Activated CD4-positive, alpha-beta memory T cell treated with anti-CD3 and anti-CD28 coated beads, Interleukin-2, amount 10 ng/mL, durations not matched to agents 7 days and 5 days (primary cell): ENCODE results near the gene OR10H4. TPM values are rescaled to one million over a fixed set of nuclear protein-coding genes. Genes with fewer than 3 reads are reported as not detected.
"Not testable (repeated sequence)": the region's sequence is repeated elsewhere in the genome, so short reads cannot be mapped to it uniquely, and the experiment has no call there.

Source experiments
- CTCF ChIA-PET: fragments of 350-600 bp; sonication (Branson Sonifier 250); formaldehyde crosslinking; loops from one replicate; lab custom pipeline; 2021; ENCODE audit warnings: antibody characterized with exemption, inconsistent platforms; lab: Charles Lee
- POLR2A ChIA-PET: fragments of 350-600 bp; sonication (Branson Sonifier 250); formaldehyde crosslinking; loops from one replicate; lab custom pipeline; 2021; ENCODE audit warnings: antibody characterized with exemption; lab: Charles Lee
- DNase-seq: peaks from one replicate; pipeline ENCODE4 v3.0.0-alpha.2; 2020
- H3K27ac Mint-ChIP-seq: one replicate; pipeline ENCODE4 v1.8.0; 2021; ENCODE audit warnings: mild to moderate bottlenecking, mixed read lengths
- H3K27me3 Mint-ChIP-seq: one replicate; pipeline ENCODE4 v1.8.0; 2021; ENCODE audit warnings: mixed read lengths
- H3K36me3 Mint-ChIP-seq: one replicate; pipeline ENCODE4 v1.8.0; 2021; ENCODE audit warnings: low read depth, mixed read lengths
- H3K4me1 Mint-ChIP-seq: one replicate; pipeline ENCODE4 v1.8.0; 2021; ENCODE audit warnings: mixed read lengths
- H3K4me3 Mint-ChIP-seq: one replicate; pipeline ENCODE4 v1.8.0; 2021; ENCODE audit warnings: mild to moderate bottlenecking, mixed read lengths
- H3K9me3 Mint-ChIP-seq: one replicate; pipeline ENCODE4 v1.8.0; 2021; ENCODE audit warnings: mixed read lengths
- total RNA-seq, 2 experiments: library from RNA; stranded (reverse); gene quantifications; one replicate each; pipeline ENCODE4 v1.2.3, GENCODE V29; 2021

Gene OR10H4
- total RNA-seq, 2 experiments from 2014 or later, result not detected

DNA sequence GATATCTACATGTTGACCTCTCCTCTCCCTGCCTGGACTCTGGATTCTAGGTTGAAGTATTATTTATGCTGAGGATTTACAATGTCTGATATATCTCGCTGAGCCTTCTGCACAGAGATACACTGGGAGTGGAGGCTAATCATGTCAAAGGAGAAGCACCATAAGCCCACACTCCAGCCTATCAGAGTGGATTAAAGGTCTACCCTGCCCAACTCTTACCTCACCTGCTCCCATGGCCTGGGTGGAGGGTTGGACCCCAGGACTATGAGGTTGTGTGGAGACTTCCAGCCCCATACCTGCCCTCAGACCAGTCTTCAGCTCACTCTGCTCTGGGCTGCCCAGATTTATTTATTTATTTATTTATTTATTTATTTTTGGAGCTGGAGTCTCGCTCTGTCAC lies 15.4 kb downstream of the OR10H4 start:
- CTCF ChIA-PET, result no interaction called here
- no peaks in the 10 kb centered on the region for H3K36me3 Mint-ChIP-seq
- no peak overlapping the region for H3K4me3 Mint-ChIP-seq
- POLR2A ChIA-PET, result no interaction called here
- H3K9me3 Mint-ChIP-seq, result no peaks in the 10 kb centered on the region
- H3K27me3 Mint-ChIP-seq, result no peaks in the 10 kb centered on the region
- no peak overlapping the region for H3K27ac Mint-ChIP-seq
- no peaks in the 10 kb centered on the region for H3K4me1 Mint-ChIP-seq
- DNase-seq, result no peak

- H3K4me1 Mint-ChIP-seq, result no peaks in the 10 kb centered on the region
- DNase-seq, result no peak
- peaks cover 10% of the 10 kb centered on the region for H3K27me3 Mint-ChIP-seq
- H3K4me3 Mint-ChIP-seq, result no peak overlapping the region
- H3K27ac Mint-ChIP-seq, result no peak overlapping the region
- POLR2A ChIA-PET, result no interaction called here
- no peaks in the 10 kb centered on the region for H3K9me3 Mint-ChIP-seq
- no peaks in the 10 kb centered on the region for H3K36me3 Mint-ChIP-seq
- CTCF ChIA-PET, result no interaction called here
These were observed 22.5 kb downstream of the OR10H4 start for GRCh38 chr19:15971224-15971780.

DNA sequence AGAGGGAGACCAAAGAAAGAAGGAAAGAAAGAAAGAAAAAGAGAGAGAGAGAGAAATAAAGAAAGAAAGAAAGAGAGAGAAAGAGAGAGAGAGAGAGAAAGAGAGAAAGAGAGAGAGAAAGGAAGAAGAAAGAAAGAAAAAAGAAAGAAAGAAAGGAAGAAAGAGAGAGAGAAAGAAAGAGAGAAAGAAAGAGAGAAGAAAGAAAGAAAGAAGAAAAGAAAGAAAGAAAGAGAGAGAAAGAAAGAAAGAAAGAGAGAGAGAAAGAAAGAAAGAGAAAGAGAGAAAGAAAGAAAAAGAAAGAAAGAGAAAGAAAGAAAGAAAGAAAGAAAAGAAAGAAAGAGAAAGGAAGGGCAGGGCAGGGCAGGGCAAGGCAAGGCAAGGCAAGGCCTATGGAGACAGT lies 23.2 kb downstream of the OR10H4 start:
- H3K4me3 Mint-ChIP-seq, CTCF ChIA-PET, H3K36me3 Mint-ChIP-seq, DNase-seq, H3K4me1 Mint-ChIP-seq, H3K27ac Mint-ChIP-seq, H3K9me3 Mint-ChIP-seq, POLR2A ChIA-PET: not testable (repeated sequence)
- H3K27me3 Mint-ChIP-seq, result peaks cover 10% of the 10 kb centered on the region

GRCh38 chr19:15974856-15975255 lies 26.0 kb downstream of the OR10H4 start:
- Mint-ChIP-seq H3K9me3 (no peaks in the 10 kb centered on the region), H3K4me3 (no peak overlapping the region), H3K36me3 (no peaks in the 10 kb centered on the region), H3K27me3 (peaks cover 12% of the 10 kb centered on the region), H3K4me1 (no peaks in the 10 kb centered on the region), H3K27ac (no peak overlapping the region)
- DNase-seq, result no peak
- ChIA-PET POLR2A (no interaction called here), CTCF (no interaction called here)

DNA sequence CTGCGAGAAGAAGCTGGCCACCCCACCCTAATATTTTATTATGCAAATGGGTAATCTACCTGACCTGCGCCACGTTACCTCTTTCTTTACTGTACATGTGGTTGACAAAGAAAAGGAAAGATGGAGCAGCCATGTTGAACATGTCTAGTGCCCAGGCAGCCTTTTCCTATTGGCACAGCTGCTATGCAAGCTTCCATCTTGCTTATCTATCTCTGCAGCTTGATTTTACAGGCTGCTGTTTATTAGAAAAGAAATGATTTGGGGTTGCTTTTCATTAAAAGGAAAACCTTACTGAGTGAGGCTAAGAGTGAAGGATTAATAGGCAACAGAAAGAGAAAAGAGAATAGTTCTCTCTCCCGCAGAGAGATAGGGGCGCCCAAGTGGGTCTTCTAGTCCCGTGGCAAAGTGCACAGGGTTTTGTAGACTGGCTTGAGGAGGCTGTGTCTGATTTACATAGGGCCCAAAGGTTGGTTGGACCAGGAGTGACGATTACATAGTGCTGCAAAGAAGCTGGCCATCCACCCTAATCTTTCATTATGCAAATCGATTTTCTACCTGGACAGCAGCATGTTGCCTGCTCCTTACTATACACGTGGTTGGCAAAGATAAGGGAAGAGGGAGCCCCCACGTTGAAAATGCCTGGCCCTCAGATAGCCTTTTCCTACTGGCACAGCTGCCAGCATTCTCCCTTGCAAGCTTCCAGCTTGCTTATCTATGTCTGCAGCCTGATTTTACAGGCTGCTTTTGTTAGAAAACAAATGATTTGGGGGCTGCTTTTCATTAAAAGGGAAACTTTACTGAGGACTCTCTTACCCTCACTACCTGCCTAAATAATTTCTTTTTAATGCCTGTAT lies 28.3 kb downstream of the OR10H4 start:
- Mint-ChIP-seq H3K4me1 (no peaks in the 10 kb centered on the region), H3K36me3 (no peaks in the 10 kb centered on the region), H3K27ac (no peak overlapping the region), H3K27me3 (peaks cover 7% of the 10 kb centered on the region), H3K9me3 (no peaks in the 10 kb centered on the region), H3K4me3 (no peak overlapping the region)
- no peak for DNase-seq
- ChIA-PET CTCF (no interaction called here), POLR2A (no interaction called here)

GRCh38 chr19:15977690-15978089 lies 28.9 kb downstream of the OR10H4 start:
- no peak overlapping the region for H3K4me3 Mint-ChIP-seq
- no peaks in the 10 kb centered on the region for H3K36me3 Mint-ChIP-seq
- H3K27ac Mint-ChIP-seq, result no peak overlapping the region
- CTCF ChIA-PET, result no interaction called here
- H3K9me3 Mint-ChIP-seq, result peaks cover under 1% of the 10 kb centered on the region
- POLR2A ChIA-PET, result no interaction called here
- DNase-seq, result no peak
- no peaks in the 10 kb centered on the region for H3K4me1 Mint-ChIP-seq
- H3K27me3 Mint-ChIP-seq, result peaks cover 3% of the 10 kb centered on the region

GRCh38 chr19:15979293-15979692 lies 30.5 kb downstream of the OR10H4 start:
- no peak overlapping the region for H3K27ac Mint-ChIP-seq
- ChIA-PET POLR2A (no interaction called here), CTCF (no interaction called here)
- DNase-seq, result no peak
- peaks cover 5% of the 10 kb centered on the region for H3K9me3 Mint-ChIP-seq
- H3K4me1 Mint-ChIP-seq, result no peaks in the 10 kb centered on the region
- no peaks in the 10 kb centered on the region for H3K36me3 Mint-ChIP-seq
- no peak overlapping the region for H3K4me3 Mint-ChIP-seq
- H3K27me3 Mint-ChIP-seq, result peaks cover 9% of the 10 kb centered on the region

- H3K4me1 Mint-ChIP-seq, H3K27ac Mint-ChIP-seq, H3K36me3 Mint-ChIP-seq, H3K4me3 Mint-ChIP-seq, H3K9me3 Mint-ChIP-seq, POLR2A ChIA-PET, DNase-seq: not testable (repeated sequence)
- H3K27me3 Mint-ChIP-seq, result peaks cover 20% of the 10 kb centered on the region
- CTCF ChIA-PET, result interaction anchor here (0.7 kb wide), 1 partner anchor 1430 kb away, joined by 6 read pairs; no protein-coding TSS in a partner anchor
These were observed 37.0 kb downstream of the OR10H4 start for GRCh38 chr19:15985831-15986230.

GRCh38 chr19:15986701-15987100 lies 37.9 kb downstream of the OR10H4 start:
- Mint-ChIP-seq H3K4me1 (no peaks in the 10 kb centered on the region), H3K27ac (no peak overlapping the region), H3K4me3 (no peak overlapping the region), H3K27me3 (peaks cover 28% of the 10 kb centered on the region), H3K36me3 (no peaks in the 10 kb centered on the region), H3K9me3 (peaks cover 5% of the 10 kb centered on the region)
- CTCF ChIA-PET, result no interaction called here
- POLR2A ChIA-PET, result no interaction called here
- DNase-seq, result no peak

DNA sequence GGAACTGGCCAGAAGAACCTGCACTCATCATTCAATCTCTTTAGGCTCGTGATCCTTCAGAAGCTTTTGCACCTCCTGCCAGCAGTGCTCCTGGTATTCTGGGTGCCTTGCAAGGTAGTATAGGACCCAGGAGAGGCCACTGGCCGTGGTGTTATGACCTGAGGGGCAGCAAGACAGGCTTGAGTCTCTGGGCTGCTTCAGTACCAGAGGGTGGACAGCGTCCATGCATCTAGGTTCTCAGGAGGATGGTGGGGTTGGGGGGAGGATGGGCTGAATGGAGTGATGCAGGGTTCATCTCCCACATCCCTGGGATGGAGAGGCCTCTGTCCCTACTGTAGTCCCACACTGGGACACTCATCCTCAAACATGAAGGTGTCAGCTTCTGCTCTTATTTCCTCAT lies 41.1 kb downstream of the OR10H4 start:
- Mint-ChIP-seq H3K4me3 (no peak overlapping the region), H3K27ac (no peak overlapping the region), H3K36me3 (no peaks in the 10 kb centered on the region), H3K27me3 (peaks cover 27% of the 10 kb centered on the region), H3K9me3 (no peaks in the 10 kb centered on the region), H3K4me1 (no peaks in the 10 kb centered on the region)
- CTCF ChIA-PET, result no interaction called here
- no peak for DNase-seq
- POLR2A ChIA-PET, result no interaction called here

DNA sequence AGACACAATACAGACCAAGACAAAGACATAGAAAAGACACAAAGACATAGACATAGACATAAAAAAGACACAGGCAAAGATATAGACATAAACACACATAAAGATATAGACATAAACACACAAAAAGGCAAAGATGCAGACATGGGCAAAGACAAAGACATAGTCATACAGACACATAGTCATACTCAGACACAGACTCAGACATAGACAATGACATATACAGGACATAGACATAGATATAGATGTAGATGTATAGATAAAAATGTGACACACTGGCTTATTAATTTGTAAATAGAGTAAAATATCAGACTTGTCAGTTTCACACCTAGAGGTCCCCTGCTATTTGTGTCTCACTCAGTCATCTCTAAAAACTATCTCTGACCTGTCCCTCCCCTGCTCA lies 42.8 kb downstream of the OR10H4 start:
- Mint-ChIP-seq H3K4me3 (no peak overlapping the region), H3K27ac (no peak overlapping the region), H3K36me3 (no peaks in the 10 kb centered on the region), H3K27me3 (peaks cover 25% of the 10 kb centered on the region), H3K4me1 (no peaks in the 10 kb centered on the region), H3K9me3 (peaks cover 4% of the 10 kb centered on the region)
- DNase-seq, result no peak
- CTCF ChIA-PET, result no interaction called here
- POLR2A ChIA-PET, result no interaction called here

DNA sequence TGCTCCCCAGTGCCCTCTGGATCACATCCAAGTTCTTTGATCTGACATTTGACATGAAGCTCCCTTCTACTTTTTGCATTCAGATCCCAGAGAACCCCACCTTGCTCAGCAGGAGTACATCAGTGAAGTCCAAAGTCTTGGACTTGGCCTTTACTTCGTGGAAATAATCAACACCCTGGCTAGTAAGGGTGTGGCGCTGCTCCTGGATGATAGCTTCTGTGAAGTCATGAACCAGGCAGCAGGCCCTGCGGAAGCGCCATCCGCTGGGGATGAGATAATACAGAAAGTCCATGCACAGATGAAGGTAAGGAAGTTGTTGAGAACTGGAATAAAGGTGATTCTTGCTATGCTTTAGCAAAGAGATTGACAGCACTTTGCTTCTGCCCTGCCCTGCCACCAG lies 43.2 kb downstream of the OR10H4 start:
- Mint-ChIP-seq H3K27me3 (peaks cover 23% of the 10 kb centered on the region), H3K36me3 (no peaks in the 10 kb centered on the region), H3K27ac (no peak overlapping the region), H3K4me1 (no peaks in the 10 kb centered on the region), H3K4me3 (no peak overlapping the region), H3K9me3 (peaks cover 6% of the 10 kb centered on the region)
- no peak for DNase-seq
- POLR2A ChIA-PET, result no interaction called here
- CTCF ChIA-PET, result no interaction called here

- Mint-ChIP-seq H3K4me3 (no peak overlapping the region), H3K27me3 (peaks cover 13% of the 10 kb centered on the region), H3K27ac (no peak overlapping the region), H3K36me3 (no peaks in the 10 kb centered on the region), H3K9me3 (peaks cover 6% of the 10 kb centered on the region), H3K4me1 (peaks cover 3% of the 10 kb centered on the region)
- ChIA-PET POLR2A (no interaction called here), CTCF (interaction anchor here (1.2 kb wide), 1 partner anchor 46 kb away, joined by 3 read pairs; no protein-coding TSS in a partner anchor)
- no peak for DNase-seq
These were observed 46.7 kb downstream of the OR10H4 start for GRCh38 chr19:15995536-15995935.

DNA sequence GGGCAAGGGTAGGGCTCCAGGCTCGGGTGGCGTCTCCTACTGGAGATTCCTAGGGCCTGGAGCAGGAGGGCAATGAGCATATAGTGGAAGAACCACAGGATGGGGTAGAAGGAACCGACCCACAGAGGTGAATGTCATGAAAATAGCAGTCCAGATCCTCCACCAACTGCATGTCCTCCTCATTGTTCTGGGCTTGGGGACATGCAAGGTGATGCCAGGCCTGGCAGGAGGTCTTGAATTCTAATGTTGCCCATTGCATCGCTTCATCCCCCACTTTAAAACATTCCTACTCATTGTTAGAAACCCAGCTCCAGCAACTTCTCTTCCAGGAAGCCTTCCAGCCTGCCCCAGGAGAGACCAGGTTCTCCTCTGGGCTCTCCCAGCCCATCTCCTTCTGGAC lies 49.4 kb downstream of the OR10H4 start:
- Mint-ChIP-seq H3K27ac (no peak overlapping the region), H3K4me3 (no peak overlapping the region), H3K36me3 (no peaks in the 10 kb centered on the region), H3K9me3 (peaks cover 6% of the 10 kb centered on the region), H3K27me3 (no peaks in the 10 kb centered on the region), H3K4me1 (peaks cover 27% of the 10 kb centered on the region)
- ChIA-PET CTCF (no interaction called here), POLR2A (no interaction called here)
- no peak for DNase-seq
